Fibroblast of lung (primary cell): Measurements from ENCODE around the gene TIMM44. TPM values are rescaled to one million over a fixed set of nuclear protein-coding genes. Genes with fewer than 3 reads are reported as not detected.

ENCODE experiments used
- DNase-seq, 2 donors: peaks; one replicate each; pipeline versions ENCODE4 v3.0.0 to v3.0.0-alpha.2; 2010; ENCODE audit warnings: low read depth in 2 of 2
- H2AFZ ChIP-seq: 2 replicates; pipeline ENCODE4 v1.5.1; 2012; ENCODE audit warnings: low read length, control low read depth, inconsistent platforms
- H3K27ac ChIP-seq: 2 replicates; pipeline ENCODE4 v1.5.1; 2011; ENCODE audit warnings: low read length, control low read depth; ENCODE audit not compliant: insufficient read depth
- H3K27me3 ChIP-seq: 2 replicates; pipeline ENCODE4 v1.5.1; 2011; ENCODE audit warnings: mild to moderate bottlenecking, low read length; ENCODE audit not compliant: control insufficient read depth, insufficient read depth
- H3K36me3 ChIP-seq: 2 replicates; pipeline ENCODE4 v1.5.1; 2011; ENCODE audit warnings: low read length; ENCODE audit not compliant: control insufficient read depth, insufficient read depth
- H3K4me1 ChIP-seq: 2 replicates; pipeline ENCODE4 v1.5.1; 2011; ENCODE audit warnings: low read length; ENCODE audit not compliant: control insufficient read depth, insufficient read depth; ENCODE audit errors: extremely low read depth
- H3K4me2 ChIP-seq: 2 replicates; pipeline ENCODE4 v1.5.1; 2011; ENCODE audit warnings: low read length, control low read depth; ENCODE audit not compliant: insufficient read depth; ENCODE audit errors: extremely low read depth
- H3K4me3 ChIP-seq, 4 experiments: fragments of 200-600 bp in 1 of 4; sonication (generic) in 1 of 4; replicated peaks in 1 of 4; 2 replicates each; pipeline ENCODE4 v1.5.1; 2011 to 2016; ENCODE audit warnings: low read length in 4 of 4, low read depth in 3 of 4, mild to moderate bottlenecking in 3 of 4, control low read depth in 2 of 4, inconsistent platforms in 1 of 4, mixed read lengths in 1 of 4; ENCODE audit not compliant: insufficient read depth in 1 of 4; ENCODE audit errors: control extremely low read depth in 1 of 4
- H3K79me2 ChIP-seq: 2 replicates; pipeline ENCODE4 v1.5.1; 2012; ENCODE audit warnings: mild to moderate bottlenecking, low read length, inconsistent platforms; ENCODE audit not compliant: control insufficient read depth, insufficient read depth
- H3K9ac ChIP-seq: 2 replicates; pipeline ENCODE4 v1.5.1; 2011; ENCODE audit warnings: mild to moderate bottlenecking, low read length, control low read depth; ENCODE audit not compliant: insufficient read depth
- H3K9me3 ChIP-seq: 2 replicates; pipeline ENCODE4 v1.5.1; 2012; ENCODE audit warnings: low read depth, low read length; ENCODE audit not compliant: control insufficient read depth, insufficient read depth
- H4K20me1 ChIP-seq: 2 replicates; pipeline ENCODE4 v1.5.1; 2011; ENCODE audit warnings: low read length; ENCODE audit not compliant: control insufficient read depth, insufficient read depth; ENCODE audit errors: extremely low read depth
- EZH2 ChIP-seq: IDR thresholded peaks from 2 replicates; pipeline ENCODE4 v1.5.1; 2012; ENCODE audit warnings: low read length, control low read depth, mild to moderate bottlenecking; ENCODE audit errors: missing control alignments
- polyA plus RNA-seq, 2 donors: library from polyadenylated mRNA; depleted of rRNA in 1 of 2; stranded (reverse) in 1 of 2; unstranded in 1 of 2; fragments of >200 nt; gene quantifications; 2 replicates each; pipeline ENCODE4 v1.2.1, GENCODE V29; 2011 to 2012; ENCODE audit warnings: missing spikeins in 1 of 2
- total RNA-seq: library from RNA; depleted of rRNA; stranded (reverse); fragments of >200 nt; gene quantifications from 2 replicates; pipeline ENCODE4 v1.2.1, GENCODE V29; 2014
- TF ChIP-seq, protein P1 (sequence below), 2 donors: IDR thresholded peaks in 1 of 2; conservative IDR thresholded peaks in 1 of 2; 1 replicate in 1 of 2; 2 replicates in 1 of 2; pipeline ENCODE4 v1.5.1; 2011 to 2012; ENCODE audit warnings: low read length in 2 of 2, control low read depth in 1 of 2, inconsistent platforms in 1 of 2, low read depth in 1 of 2, mild to moderate bottlenecking in 1 of 2

Gene TIMM44
- total and polyA plus RNA-seq, 2 donors (not counting 1 experiment from before 2014, with no cell fraction given) = 29.5 to 56.1 TPM

DNA sequence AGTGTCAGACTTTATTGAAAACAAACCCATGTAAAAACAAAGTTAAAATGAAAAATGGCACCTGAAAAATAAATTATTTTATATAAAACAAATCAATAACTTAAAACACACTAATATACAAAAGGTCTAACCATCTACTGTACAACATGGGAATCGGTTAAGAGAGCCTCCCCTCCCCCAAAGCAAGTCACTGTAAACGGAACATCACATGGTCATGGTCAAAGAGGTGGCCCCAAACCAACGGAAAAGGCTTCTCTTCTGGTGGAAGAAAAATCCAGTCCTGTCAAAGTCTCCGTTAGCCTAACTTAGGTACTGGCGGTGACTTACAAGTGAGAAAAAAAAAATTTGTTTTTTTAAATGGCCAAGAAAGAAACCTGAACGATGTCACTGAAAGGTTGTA, 15.7 kb upstream of the TIMM44 start:
- Histone ChIP-seq H3K27me3 (no peaks in the 10 kb centered on the region), H3K36me3 (peaks cover 7% of the 10 kb centered on the region), H3K9me3 (no peaks in the 10 kb centered on the region), H3K27ac (no peak overlapping the region), H2AFZ (no peak overlapping the region), H3K9ac (no peak overlapping the region), H4K20me1 (no peaks in the 10 kb centered on the region), H3K79me2 (no peaks in the 10 kb centered on the region), H3K4me1 (no peaks in the 10 kb centered on the region), H3K4me3 (no peak overlapping the region), H3K4me2 (no peak overlapping the region)
- DNase-seq = no peak
- no peak for TF ChIP-seq EZH2
- TF ChIP-seq, protein P1, sequence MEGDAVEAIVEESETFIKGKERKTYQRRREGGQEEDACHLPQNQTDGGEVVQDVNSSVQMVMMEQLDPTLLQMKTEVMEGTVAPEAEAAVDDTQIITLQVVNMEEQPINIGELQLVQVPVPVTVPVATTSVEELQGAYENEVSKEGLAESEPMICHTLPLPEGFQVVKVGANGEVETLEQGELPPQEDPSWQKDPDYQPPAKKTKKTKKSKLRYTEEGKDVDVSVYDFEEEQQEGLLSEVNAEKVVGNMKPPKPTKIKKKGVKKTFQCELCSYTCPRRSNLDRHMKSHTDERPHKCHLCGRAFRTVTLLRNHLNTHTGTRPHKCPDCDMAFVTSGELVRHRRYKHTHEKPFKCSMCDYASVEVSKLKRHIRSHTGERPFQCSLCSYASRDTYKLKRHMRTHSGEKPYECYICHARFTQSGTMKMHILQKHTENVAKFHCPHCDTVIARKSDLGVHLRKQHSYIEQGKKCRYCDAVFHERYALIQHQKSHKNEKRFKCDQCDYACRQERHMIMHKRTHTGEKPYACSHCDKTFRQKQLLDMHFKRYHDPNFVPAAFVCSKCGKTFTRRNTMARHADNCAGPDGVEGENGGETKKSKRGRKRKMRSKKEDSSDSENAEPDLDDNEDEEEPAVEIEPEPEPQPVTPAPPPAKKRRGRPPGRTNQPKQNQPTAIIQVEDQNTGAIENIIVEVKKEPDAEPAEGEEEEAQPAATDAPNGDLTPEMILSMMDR (conservative IDR thresholded peaks at IDR 0.05 in 1 of 2, IDR thresholded peaks at IDR 0.05 in 1 of 2; ENCODE audit: low read depth in 1 of 2, low read length in 2 of 2) = no peak

DNA sequence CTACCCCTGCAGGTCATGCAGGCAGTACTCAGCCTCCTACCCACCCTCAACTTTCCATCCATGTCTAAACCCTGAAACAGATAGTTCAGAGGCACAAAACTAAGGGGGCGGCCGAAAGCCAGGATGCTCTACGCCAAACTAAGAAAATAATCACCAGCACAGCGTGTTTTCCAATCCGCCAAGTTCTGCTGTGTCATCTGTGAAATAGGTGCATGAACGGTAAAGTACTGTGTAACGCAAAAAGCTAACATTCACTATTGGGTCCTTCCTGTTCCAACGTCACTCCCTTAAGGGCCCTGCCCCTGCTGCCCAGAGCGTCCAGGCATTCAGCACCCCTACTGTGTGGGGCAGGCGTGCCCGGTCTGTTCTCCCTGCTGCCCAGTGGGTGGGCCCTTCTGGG, 12.2 kb upstream of the TIMM44 start:
- H2AFZ ChIP-seq = no peak overlapping the region
- DNase-seq = no peak
- TF ChIP-seq, protein P1 (conservative IDR thresholded peaks at IDR 0.05 in 1 of 2, IDR thresholded peaks at IDR 0.05 in 1 of 2; ENCODE audit: low read depth in 1 of 2, low read length in 2 of 2) = no peak
- TF ChIP-seq EZH2 = no peak
- H4K20me1 ChIP-seq = no peaks in the 10 kb centered on the region
- no peaks in the 10 kb centered on the region for H3K27me3 ChIP-seq
- H3K27ac ChIP-seq = no peak overlapping the region
- no peaks in the 10 kb centered on the region for H3K4me1 ChIP-seq
- no peaks in the 10 kb centered on the region for H3K9me3 ChIP-seq
- H3K4me3 ChIP-seq = no peak overlapping the region
- H3K4me2 ChIP-seq = no peak overlapping the region
- H3K36me3 ChIP-seq = no peaks in the 10 kb centered on the region
- no peak overlapping the region for H3K9ac ChIP-seq
- H3K79me2 ChIP-seq = no peaks in the 10 kb centered on the region

DNA sequence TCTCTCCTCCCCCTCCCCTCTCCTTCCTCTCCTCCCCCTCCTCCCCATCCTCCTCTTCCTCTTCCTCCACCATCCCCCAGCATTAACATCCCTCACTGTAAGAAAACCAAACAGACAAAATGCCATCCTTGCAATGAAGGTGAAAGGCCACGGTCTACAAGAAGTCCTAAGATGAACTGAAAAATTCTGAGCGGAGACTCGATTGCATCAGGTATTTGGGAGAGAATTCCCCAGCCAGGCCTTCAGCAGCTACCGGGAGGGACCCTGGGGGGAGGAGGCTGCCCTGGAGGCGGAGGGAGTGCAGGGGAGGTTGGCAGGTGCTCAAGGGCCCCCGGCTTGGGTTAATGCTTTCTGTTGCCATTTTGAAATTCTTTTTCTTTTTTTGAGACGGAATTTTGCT, 10.1 kb upstream of the TIMM44 start:
- no peaks in the 10 kb centered on the region for H4K20me1 ChIP-seq
- no peak overlapping the region for H3K27ac ChIP-seq
- no peak for DNase-seq
- no peaks in the 10 kb centered on the region for H3K4me1 ChIP-seq
- H3K27me3 ChIP-seq = no peaks in the 10 kb centered on the region
- no peak overlapping the region for H3K9ac ChIP-seq
- no peaks in the 10 kb centered on the region for H3K9me3 ChIP-seq
- no peak overlapping the region for H2AFZ ChIP-seq
- H3K4me3 ChIP-seq = no peak overlapping the region
- no peak overlapping the region for H3K4me2 ChIP-seq
- H3K36me3 ChIP-seq = no peaks in the 10 kb centered on the region
- TF ChIP-seq EZH2 = no peak
- TF ChIP-seq, protein P1 (conservative IDR thresholded peaks at IDR 0.05 in 1 of 2, IDR thresholded peaks at IDR 0.05 in 1 of 2; ENCODE audit: low read depth in 1 of 2, low read length in 2 of 2) = no peak
- no peaks in the 10 kb centered on the region for H3K79me2 ChIP-seq
